ENCODE data around the gene GFPT2. TPM values are rescaled to one million over a fixed set of nuclear protein-coding genes. Genes with fewer than 3 reads are reported as not detected.

GFPT2 gene
- polyA plus RNA-seq, 3 donors: 3.4 to 149 (median 83.0) TPM

- no peak overlapping the region for H3K27ac ChIP-seq (ENCODE audit: low read depth, low read length)
- 93 to 98% (median 97%) methylated on average over 24 of the region's 24 CpGs for WGBS, 3 donors
Observed at GRCh38 chr5:180253036-180253824, 99.9 kb downstream of the GFPT2 start.

GRCh38 chr5:180251887-180252286 lies 101.2 kb downstream of the GFPT2 start:
- WGBS, 3 donors: 96 to 99% (median 98%) methylated on average over 7 of the region's 7 CpGs
- no peak overlapping the region for H3K27ac ChIP-seq (ENCODE audit: low read depth, low read length)

- WGBS, 3 donors: 91 to 96% (median 95%) methylated on average over 9 of the region's 9 CpGs
- H3K27ac ChIP-seq (ENCODE audit: low read depth, low read length): no peak overlapping the region
Observed at GRCh38 chr5:180251141-180251540, 102.0 kb downstream of the GFPT2 start.

Other genes starting within 250 kb of the GFPT2 start
- gene RASGEF1C, start 144.1 kb downstream of the GFPT2 start, polyA plus RNA-seq: under 1 TPM in 2 of 3 donors, not detected in 1; 0.09 TPM
- gene MAPK9, start 61.3 kb downstream of the GFPT2 start, polyA plus RNA-seq: 10 to 100 TPM; 12.8 to 15.5 (median 15.3) TPM
- gene CNOT6, start 141.0 kb upstream of the GFPT2 start, polyA plus RNA-seq: 1 to 10 TPM; 3.2 to 9.0 (median 4.9) TPM
- gene SCGB3A1, start 238.2 kb upstream of the GFPT2 start, polyA plus RNA-seq: 1 to 10 TPM in 2 of 3 donors, not detected in 1; 1.1 to 1.2 TPM

All from adipose tissue (tissue), 3 donors.